NCI-H524 treated with DMSO at 0.1 percent for 48 hours (cell line): Measurements from ENCODE around the gene CFDP1.
"Not testable (repeated sequence)": the region's sequence is repeated elsewhere in the genome, so short reads cannot be mapped to it uniquely, and the experiment has no call there.

ENCODE experiments used
- DNase-seq: peaks from one replicate; lab custom pipeline; 2025; lab: John Stamatoyannopoulos, UW

The CFDP1 gene

DNA sequence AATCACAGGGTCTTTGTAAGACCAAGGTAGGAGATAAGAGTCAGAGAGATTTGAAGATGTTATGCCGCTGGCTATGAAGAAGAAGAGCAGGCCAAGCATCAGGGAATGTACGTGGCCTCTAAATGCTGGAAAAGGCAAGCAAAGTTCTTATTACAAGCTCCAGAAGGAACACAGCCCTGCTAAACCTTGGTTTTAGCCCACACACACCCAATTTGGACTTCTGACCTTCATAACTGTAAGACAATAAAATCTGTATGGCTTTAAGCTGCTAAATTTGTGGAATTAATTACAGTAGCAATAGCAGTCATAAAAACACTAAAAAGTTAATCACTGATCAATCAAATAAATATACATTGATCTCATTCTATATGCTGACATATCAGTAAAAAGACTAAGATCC lies 25.1 kb upstream of the CFDP1 start:
- no peak for DNase-seq

GRCh38 chr16:75458029-75458428 lies 24.7 kb upstream of the CFDP1 start:
- DNase-seq, result no peak

DNA sequence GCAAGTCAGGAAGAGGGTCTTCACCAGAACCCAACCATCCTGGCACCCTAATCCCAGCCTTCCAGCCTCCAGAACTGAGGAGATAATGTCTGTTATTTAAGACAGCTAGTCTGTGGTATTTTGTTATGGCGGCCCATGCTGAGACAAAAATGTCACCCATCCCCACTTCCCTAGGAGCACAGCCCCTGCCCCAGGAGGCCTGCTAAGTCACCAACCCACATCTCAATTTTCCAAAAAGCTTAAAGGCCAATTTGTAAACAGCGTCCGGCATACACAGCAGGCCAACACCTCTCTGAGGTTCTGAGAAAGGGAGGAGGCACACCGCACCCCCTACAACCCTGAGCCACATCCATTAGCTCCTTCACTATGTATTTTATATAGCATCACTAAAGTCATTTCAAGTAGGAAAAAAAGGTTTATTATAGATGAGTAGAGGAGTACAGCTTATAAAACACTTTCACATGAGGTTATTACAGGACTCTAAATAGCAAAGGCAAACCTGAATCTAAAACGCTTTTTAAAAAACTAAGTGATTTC lies 24.2 kb upstream of the CFDP1 start:
- DNase-seq, result no peak

- DNase-seq, result no peak
These were observed 23.7 kb upstream of the CFDP1 start for GRCh38 chr16:75456971-75457370.

- not testable (repeated sequence) for DNase-seq
These were observed 23.2 kb upstream of the CFDP1 start for GRCh38 chr16:75456486-75456885.

DNA sequence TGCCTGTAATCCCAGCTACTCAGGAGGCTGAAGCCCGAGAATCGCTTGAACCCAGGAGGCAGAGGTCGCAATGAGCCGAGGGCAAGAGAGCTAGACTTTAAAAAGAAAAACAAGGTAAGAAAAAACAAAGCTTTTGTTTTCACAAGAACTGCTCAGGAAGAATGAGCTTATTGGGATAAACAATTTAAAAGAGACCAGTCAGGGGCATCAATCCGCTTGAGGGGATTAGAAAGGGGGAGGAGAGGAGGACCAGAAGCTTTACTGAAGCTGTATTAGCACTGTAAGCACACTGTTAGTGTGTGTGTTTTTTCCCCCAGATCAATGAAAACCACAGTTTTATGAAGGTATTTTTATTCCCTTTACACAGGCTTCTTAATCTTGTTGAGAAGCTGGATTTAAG lies 22.4 kb upstream of the CFDP1 start:
- DNase-seq, result no peak

DNA sequence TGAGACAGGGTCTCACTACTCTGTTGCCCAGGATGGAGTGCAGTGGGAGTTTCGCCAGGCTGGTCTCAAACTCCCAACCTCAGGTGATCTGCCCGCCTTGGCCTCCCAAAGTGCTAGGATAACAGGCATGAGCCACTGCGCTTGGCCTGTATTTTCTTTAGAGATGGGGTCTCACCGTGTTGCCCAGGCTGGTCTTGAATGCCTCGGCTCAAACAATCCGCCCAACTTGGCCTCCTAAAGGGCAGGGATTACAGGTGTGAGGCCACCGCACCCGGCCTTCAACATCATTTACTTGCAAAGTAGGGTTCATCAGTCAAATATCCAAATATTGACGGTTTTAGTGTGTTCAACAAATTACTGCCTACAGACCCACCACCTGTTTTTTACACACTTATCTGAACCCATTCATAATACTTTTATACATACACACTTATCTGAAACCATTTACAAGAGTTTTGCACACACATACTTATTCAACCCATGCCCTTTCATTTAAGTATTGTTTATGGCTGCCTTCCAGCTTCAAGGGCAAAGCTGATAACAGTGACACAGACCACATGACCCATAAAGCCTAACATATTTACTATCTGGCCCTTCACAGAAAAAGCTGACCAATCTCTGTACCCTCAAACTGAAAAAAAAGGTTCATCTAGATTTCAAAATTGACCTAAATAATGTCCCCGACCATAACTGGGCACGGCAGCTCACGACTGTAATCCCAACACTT lies 19.3 kb upstream of the CFDP1 start:
- DNase-seq, result no peak

GRCh38 chr16:75446416-75446815 lies 13.1 kb upstream of the CFDP1 start:
- DNase-seq, result no peak

- DNase-seq, result no peak
These were observed 12.0 kb upstream of the CFDP1 start for GRCh38 chr16:75445298-75445697.

GRCh38 chr16:75443298-75443697 lies 10.0 kb upstream of the CFDP1 start:
- no peak for DNase-seq

GRCh38 chr16:75433732-75434413 lies 570 bp upstream of the CFDP1 start:
- DNase-seq, result peak; percentile 62

GRCh38 chr16:75429621-75430403 lies 3.5 kb downstream of the CFDP1 start:
- DNase-seq, result no peak

DNA sequence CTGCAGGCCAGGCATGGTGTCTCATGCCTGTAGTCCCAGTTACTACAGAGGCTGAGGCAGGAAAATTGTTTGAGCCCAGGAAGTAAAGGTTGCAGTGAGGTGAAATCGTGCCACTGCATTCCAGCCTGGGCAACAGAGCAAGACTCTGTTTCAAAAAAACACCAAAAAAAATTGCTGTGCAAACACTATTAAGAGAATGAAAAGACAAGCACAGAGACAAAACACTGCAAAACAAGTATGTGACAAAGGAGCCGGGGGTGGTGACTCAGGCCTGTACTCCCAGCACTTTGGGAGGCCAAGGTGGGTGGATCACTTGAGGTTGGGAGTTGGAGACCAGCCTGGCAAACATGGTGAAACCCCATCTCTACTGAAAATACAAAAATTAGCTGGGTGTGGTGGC lies 6.8 kb downstream of the CFDP1 start:
- not testable (repeated sequence) for DNase-seq

- not testable (repeated sequence) for DNase-seq
These were observed 9.1 kb downstream of the CFDP1 start for GRCh38 chr16:75424105-75424762.

DNA sequence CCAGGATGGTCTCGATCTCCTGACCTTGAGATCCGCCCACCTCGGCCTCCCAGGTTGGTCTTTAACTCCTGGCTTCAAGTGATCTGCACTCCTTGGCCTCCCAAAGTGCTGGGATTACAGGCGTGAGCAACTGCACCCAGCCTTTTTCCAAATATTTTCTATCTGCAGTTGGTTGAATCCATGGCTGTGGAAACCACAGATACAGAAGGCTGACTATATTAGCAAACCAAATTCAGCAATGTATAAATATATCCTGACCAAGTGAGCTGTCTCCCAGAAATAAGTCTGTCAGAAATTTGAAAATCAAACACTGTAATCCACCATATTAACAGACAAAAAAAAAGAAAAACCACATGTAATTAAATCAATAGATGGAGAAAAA lies 9.6 kb downstream of the CFDP1 start:
- no peak for DNase-seq

DNA sequence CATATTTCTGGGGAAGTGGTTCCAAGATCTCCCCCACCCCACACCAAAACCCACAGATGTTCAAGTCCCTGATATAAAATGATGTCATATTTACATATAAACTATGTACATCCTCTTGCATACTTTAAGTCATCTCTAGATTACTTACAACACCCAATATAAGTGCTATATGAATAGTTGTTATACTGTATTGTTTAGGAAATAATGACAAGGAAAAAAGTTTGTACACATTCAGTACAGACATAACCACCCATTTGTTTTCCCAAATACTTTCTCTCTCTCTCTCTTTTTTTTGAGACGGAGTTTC lies 11.5 kb downstream of the CFDP1 start:
- no peak for DNase-seq

- DNase-seq, result peak; percentile 76
These were observed 12.1 kb downstream of the CFDP1 start for GRCh38 chr16:75420987-75421819.

DNA sequence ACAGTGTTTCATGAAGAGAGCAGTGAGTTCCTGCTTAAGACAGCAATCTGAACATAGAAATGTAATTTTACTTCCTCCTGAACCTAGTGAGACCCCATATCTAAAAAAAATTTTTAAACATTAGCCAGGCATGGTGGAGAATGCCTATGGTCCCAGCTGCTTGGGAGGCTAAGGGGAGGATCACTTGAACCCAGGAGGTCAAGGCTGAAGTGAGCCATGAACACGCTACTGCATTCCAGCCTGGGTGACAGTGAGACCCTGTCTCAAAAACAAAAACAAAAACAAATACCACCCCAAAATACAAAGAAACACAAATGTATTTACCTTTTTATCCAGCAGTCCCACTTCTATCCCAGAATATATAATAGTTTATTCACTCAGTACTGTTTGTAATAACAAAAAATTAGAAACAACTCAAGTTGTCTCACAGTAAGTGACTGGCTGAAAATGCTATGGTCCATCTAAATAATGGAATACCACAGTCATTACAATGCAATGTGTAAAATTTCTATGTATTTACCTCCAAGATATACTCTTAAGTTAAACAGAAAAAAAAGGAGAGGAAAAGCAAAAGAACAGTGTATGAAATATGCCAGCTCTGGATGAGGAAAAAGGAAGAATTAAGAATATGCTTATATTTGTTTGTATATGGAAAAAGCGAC lies 16.3 kb downstream of the CFDP1 start:
- DNase-seq, result no peak

- DNase-seq, result no peak
These were observed 18.0 kb downstream of the CFDP1 start for GRCh38 chr16:75415169-75415905.

DNA sequence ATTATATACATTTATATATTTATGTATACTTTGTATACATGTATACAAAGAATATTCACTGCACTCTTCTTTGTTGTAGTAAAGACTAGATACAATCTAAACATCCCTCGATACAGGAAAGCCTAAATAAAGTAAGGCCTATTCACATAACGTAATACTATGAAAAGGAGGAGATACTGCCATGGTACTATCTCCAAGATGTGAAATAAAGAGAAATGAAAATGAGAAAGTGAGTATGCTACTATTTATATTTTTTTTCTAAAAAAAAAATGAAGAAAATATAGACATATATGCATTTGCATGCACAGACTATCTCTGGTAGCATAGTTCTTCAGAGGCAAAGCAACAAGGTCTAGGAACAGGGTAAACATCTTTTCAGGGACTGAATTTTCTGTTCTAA lies 19.4 kb downstream of the CFDP1 start:
- no peak for DNase-seq
